Measurements from ENCODE around the gene LRCH4.

DNA sequence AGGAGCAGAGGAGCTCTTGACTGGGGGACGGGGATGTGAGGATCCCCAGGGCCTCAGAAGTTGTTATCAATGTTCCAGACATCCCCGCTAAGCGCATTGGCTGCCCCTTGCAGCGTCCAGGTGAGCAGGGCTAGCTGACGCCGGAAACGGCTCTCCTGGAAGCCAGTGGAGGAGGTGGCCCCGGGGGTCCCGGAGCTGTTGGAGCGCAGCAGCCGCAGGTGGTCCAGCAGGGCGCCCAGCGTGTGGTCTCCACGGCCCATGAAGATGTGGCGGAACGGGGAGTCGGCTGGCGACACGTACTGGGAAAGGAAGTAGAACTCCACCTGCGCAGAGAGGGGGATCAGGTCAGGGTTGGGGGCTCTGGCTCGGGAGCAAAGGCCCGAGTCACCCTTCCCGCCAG is 34.9 kb upstream of the LRCH4 start:
- TF ChIP-seq, protein P1, sequence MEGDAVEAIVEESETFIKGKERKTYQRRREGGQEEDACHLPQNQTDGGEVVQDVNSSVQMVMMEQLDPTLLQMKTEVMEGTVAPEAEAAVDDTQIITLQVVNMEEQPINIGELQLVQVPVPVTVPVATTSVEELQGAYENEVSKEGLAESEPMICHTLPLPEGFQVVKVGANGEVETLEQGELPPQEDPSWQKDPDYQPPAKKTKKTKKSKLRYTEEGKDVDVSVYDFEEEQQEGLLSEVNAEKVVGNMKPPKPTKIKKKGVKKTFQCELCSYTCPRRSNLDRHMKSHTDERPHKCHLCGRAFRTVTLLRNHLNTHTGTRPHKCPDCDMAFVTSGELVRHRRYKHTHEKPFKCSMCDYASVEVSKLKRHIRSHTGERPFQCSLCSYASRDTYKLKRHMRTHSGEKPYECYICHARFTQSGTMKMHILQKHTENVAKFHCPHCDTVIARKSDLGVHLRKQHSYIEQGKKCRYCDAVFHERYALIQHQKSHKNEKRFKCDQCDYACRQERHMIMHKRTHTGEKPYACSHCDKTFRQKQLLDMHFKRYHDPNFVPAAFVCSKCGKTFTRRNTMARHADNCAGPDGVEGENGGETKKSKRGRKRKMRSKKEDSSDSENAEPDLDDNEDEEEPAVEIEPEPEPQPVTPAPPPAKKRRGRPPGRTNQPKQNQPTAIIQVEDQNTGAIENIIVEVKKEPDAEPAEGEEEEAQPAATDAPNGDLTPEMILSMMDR (IDR thresholded peaks at IDR 0.05), result no peak
- no peak for TF ChIP-seq ZFX (IDR thresholded peaks at IDR 0.05; ENCODE audit: borderline replicate concordance)
